Thoracic aorta (tissue), 2 donors: ENCODE data around the gene SOCS3. TPM values are rescaled to one million over a fixed set of nuclear protein-coding genes. Genes with fewer than 3 reads are reported as not detected.
A peak's percentile ranks its signal among the peaks of the same experiment; 100 is the strongest.

Experiments used
- ATAC-seq: fragments of 150-250 bp; one replicate; pipeline ENCODE4 v1.8.0; 2017; ENCODE audit warnings: low read depth; ENCODE audit not compliant: insufficient number of reproducible peaks, low FRiP score
- DNase-seq: peaks from one replicate; pipeline ENCODE4 v3.0.0-alpha.2; 2020; ENCODE audit warnings: low spot score
- H3K27ac ChIP-seq, 2 donors: fragments of 200-600 bp; sonication (generic); 1 replicate in 1 of 2; 2 replicates in 1 of 2; pipeline ENCODE4 v1.5.1; 2016; ENCODE audit warnings: mild to moderate bottlenecking in 2 of 2, moderate library complexity in 2 of 2
- H3K27me3 ChIP-seq: fragments of 200-600 bp; sonication (generic); replicated peaks from 2 replicates; pipeline ENCODE4 v1.6.0; 2016; ENCODE audit warnings: mild to moderate bottlenecking; ENCODE audit not compliant: insufficient read depth
- H3K36me3 ChIP-seq: fragments of 200-600 bp; sonication (generic); one replicate; pipeline ENCODE4 v1.5.1; 2016
- H3K4me1 ChIP-seq, 2 donors: fragments of 200-600 bp; sonication (generic); 1 replicate in 1 of 2; 2 replicates in 1 of 2; pipeline versions ENCODE4 v1.5.1 to v1.6.0; 2016; ENCODE audit warnings: low read depth in 2 of 2, mild to moderate bottlenecking in 1 of 2; ENCODE audit not compliant: control insufficient read depth in 1 of 2
- H3K4me3 ChIP-seq: fragments of 200-600 bp; sonication (generic); 2 replicates; pipeline ENCODE4 v1.5.1; 2016; ENCODE audit warnings: mild to moderate bottlenecking
- H3K9me3 ChIP-seq: fragments of 200-600 bp; sonication (generic); 2 replicates; pipeline ENCODE4 v1.5.1; 2016
- total RNA-seq, 2 donors: library from RNA; depleted of rRNA; stranded (reverse); fragments of >200 nt; gene quantifications; one replicate each; pipeline versions ENCODE4 v1.1.0 to v1.2.3, GENCODE V29; 2016
- TF ChIP-seq, protein P1 (sequence below): fragments of 200-600 bp; sonication (generic); IDR thresholded peaks from one replicate; pipeline ENCODE4 v1.5.1; 2019; ENCODE audit warnings: antibody characterized with exemption

SOCS3 gene
- total RNA-seq, 2 donors from 2014 or later = 313 to 361 TPM

DNA sequence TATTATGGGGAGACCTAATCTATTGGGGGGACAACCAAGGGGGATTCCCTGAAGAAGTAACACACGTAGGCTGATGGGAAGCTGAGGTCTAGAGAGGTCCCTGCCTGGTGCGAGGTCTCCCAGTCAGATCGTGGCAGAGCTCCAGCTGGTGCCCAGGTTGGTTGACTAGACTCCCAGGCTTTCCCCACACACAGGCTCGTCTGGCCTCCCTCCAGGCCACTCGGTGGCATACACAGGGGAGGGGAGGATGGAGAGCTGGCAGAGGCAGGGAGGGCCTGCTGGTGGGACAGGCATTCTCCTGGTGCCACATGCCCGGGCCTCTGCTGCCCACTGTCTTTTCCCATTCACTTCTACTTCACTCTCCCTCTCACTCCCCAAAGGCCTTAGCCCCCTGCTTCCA is 8.5 kb upstream of the SOCS3 start:
- no peak overlapping the region for H3K27ac ChIP-seq
- ATAC-seq = no peak

DNA sequence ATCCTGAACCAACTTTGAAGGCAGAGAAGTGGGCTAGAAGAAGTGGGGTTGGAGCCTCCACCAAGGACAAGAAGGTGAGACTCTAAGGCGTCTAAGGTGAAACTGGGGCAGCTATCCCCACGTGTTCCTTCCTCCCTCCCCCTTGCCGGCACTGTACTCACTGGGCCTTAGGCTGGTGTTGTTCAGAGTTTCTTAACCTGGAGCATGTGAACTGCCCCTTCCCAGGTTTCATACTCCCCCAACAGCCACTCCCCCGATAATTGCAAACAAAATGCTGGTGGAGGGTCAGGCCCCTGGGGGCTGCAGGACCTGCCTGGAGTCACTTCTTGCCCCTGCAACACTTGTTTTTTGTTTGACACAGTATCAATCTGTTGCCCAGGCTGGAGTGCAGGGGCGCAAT is 7.3 kb upstream of the SOCS3 start:
- no peaks in the 10 kb centered on the region for H3K27me3 ChIP-seq
- ATAC-seq (no peak), DNase-seq (no peak)
- TF ChIP-seq, protein P1, sequence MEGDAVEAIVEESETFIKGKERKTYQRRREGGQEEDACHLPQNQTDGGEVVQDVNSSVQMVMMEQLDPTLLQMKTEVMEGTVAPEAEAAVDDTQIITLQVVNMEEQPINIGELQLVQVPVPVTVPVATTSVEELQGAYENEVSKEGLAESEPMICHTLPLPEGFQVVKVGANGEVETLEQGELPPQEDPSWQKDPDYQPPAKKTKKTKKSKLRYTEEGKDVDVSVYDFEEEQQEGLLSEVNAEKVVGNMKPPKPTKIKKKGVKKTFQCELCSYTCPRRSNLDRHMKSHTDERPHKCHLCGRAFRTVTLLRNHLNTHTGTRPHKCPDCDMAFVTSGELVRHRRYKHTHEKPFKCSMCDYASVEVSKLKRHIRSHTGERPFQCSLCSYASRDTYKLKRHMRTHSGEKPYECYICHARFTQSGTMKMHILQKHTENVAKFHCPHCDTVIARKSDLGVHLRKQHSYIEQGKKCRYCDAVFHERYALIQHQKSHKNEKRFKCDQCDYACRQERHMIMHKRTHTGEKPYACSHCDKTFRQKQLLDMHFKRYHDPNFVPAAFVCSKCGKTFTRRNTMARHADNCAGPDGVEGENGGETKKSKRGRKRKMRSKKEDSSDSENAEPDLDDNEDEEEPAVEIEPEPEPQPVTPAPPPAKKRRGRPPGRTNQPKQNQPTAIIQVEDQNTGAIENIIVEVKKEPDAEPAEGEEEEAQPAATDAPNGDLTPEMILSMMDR = no peak
- no peak overlapping the region for H3K4me3 ChIP-seq
- no peak overlapping the region for H3K27ac ChIP-seq
- H3K36me3 ChIP-seq = no peaks in the 10 kb centered on the region
- peaks cover 3 to 18% of the 10 kb centered on the region in 2 donors for H3K4me1 ChIP-seq
- H3K9me3 ChIP-seq = no peaks in the 10 kb centered on the region

More for the DNA sequence above, 8.5 kb upstream of the SOCS3 start:
- Histone ChIP-seq H3K4me3 (no peak overlapping the region), H3K36me3 (no peaks in the 10 kb centered on the region), H3K4me1 (peaks cover 3 to 18% of the 10 kb centered on the region in 2 donors), H3K9me3 (no peaks in the 10 kb centered on the region), H3K27me3 (no peaks in the 10 kb centered on the region)
- TF ChIP-seq, protein P1 = no peak
- no peak for DNase-seq

DNA sequence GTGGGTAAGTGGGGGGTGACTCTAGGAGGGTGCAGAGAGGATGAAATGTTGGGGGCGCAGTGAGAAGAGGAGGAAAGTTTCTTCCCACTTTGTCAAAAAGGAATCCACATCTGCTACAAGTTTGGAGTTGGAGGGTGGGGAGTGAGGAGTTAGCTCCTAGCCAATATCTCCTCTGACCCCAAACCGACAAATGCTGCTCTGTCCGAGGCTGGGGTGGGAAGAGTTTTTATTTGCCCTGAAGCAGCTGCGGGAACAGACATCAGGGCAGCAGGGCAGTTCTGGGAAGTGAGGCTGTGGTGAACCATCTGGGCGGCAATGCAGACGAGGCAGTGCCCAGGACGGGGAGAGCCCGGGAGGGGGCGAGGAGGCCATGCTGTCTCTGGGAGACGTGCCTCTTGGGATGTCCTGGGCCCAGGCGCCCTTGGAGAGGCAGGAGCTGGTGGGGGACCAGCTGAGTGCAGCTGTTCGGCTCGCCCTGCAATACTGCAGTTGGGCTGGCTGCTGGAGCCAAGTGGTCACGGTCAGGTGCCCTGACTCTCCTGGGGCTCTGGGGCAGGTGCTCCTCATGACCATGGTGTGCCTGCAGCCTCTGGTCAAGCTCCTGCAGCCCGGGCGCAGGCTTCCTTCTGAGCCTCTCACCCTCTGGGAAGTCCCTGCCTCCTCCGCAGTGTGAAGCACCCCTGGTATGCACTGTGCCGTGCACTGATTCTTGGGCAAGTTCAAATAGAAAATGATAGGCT is 6.4 kb upstream of the SOCS3 start:
- H3K36me3 ChIP-seq = no peaks in the 10 kb centered on the region
- no peak overlapping the region for H3K4me3 ChIP-seq
- ATAC-seq (no peak), DNase-seq (no peak)
- H3K27ac ChIP-seq = peak overlapping the region; percentile 34 to 53
- H3K4me1 ChIP-seq = peaks cover 3 to 18% of the 10 kb centered on the region in 2 donors
- TF ChIP-seq, protein P1 = no peak
- H3K9me3 ChIP-seq = no peaks in the 10 kb centered on the region
- no peaks in the 10 kb centered on the region for H3K27me3 ChIP-seq

DNA sequence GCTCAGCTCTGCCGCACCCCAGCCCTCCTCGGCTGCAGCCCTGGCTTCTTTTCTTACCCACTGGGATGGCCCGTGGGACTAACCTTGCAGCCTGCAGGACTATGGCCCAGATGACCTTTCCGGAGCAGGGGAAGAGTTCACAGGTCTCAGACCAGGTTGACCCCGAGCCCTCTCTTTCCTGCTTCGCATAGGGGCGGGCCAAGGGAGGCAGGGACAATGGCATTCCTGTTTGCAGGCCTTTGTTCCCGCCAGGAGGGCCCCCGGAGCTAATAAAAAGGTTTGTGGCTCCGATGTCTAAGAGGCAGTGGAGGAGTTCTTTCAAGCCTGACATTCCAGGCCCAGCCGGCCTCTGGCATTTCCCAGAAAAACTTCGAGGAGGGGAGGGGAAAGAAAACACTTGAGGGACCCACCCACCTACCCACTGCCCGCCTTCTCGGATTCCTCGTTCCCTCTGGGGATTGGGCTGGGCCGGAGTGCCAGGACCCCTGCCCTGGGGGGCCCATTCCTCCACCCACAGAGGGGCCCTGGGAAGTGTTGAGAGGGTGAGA is 5.8 kb upstream of the SOCS3 start:
- Histone ChIP-seq H3K27me3 (no peaks in the 10 kb centered on the region), H3K4me3 (no peak overlapping the region), H3K36me3 (no peaks in the 10 kb centered on the region), H3K27ac (peak overlapping the region; percentile 34 to 53), H3K9me3 (no peaks in the 10 kb centered on the region), H3K4me1 (peaks cover 3 to 23% of the 10 kb centered on the region in 2 donors)
- ATAC-seq (no peak), DNase-seq (no peak)
- TF ChIP-seq, protein P1 = no peak

DNA sequence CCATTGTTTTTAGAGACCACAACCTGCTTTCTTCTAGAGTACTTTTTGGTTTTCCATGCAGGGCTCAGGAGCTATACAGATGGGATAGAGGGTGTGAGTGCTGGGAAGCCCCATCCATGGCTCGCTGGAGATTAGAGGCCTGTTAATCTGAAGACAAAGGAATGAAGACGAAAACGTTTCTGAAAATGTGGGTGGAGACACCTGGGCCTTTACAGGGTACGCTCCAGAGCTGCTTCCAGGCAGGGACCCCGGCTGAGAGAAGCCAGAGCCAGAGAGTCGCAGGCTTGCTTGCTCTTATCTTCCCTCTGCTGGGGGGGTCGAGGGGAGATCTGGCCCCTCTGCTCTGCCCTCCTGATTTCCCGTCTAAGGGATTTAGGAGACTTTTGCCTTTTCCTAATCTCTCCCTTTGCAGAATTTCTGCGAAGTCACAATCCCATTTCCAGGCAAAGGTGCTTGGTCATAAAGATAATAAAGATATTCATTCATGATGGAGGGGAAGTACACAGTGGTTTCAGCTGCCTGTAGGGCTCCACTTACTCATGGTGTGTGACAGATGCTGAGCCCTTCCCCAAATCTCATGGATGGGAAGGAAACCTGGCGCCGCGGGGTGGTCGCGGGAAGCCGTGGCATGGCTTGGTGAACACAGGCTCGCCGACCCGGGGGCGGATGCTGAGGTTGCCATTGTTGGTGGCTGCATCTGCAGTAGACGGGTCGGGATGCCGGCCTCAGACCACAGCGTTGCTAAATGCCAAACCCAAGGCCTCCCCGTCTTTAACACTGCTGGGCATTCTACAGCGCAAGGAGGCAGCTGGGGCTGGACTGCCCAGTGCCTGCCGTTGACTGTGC is 4.8 kb upstream of the SOCS3 start:
- peaks cover 3 to 26% of the 10 kb centered on the region in 2 donors for H3K4me1 ChIP-seq
- no peaks in the 10 kb centered on the region for H3K36me3 ChIP-seq
- ATAC-seq = no peak
- H3K27ac ChIP-seq = peak overlapping the region in 1 of 2 donors; percentile 34
- H3K9me3 ChIP-seq = no peaks in the 10 kb centered on the region
- no peak overlapping the region for H3K4me3 ChIP-seq
- TF ChIP-seq, protein P1 = no peak
- no peak for DNase-seq
- H3K27me3 ChIP-seq = no peaks in the 10 kb centered on the region
